Measurements from ENCODE around the gene TPRG1L.

TPRG1L gene

GRCh38 chr1:3663999-3664699 is 39.3 kb downstream of the TPRG1L start:
- DNase-seq (ENCODE audit: low read depth), result no peak

- no peak for DNase-seq (ENCODE audit: low read depth)
Measured at GRCh38 chr1:3664700-3665375, 40.0 kb downstream of the TPRG1L start.

- DNase-seq (ENCODE audit: low read depth), result no peak
Measured at GRCh38 chr1:3668148-3668547, 43.3 kb downstream of the TPRG1L start.

DNA sequence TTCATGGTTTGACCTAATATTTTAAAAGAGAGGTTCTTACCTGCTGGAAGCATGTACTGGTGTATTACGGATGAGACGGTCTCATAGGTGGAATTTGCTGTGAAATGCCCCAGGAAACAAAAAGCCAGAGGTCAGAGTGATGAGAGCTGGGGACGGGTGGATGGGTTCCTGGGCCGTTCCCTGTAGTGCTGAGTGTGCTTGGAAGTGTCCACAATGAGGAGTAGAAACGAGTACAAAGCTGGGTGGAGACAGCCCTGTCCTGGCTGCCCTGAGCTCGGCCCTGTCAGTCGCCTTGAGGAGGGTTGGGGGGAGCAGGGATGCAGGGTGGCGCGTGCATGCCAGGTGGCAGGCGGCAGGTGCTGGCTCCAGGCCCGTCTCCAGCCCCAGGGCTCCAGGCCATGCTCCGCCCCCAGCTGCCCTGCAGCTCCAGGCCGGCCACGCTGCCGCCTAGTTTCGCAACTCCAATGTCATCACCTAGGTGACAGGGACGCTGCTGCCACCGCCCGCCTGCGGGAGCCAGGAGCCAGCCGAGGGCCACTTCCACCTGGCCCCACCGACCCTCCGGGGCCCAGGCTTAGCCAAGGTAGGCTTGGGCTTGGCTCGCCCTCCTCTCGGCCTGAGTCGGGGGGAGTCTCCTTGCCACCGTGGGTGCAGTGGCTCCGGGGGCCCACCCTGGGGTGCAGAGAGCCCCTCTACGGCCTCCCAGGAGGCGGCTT is 43.9 kb downstream of the TPRG1L start:
- no peak for DNase-seq (ENCODE audit: low read depth)

GRCh38 chr1:3669421-3669821 is 44.6 kb downstream of the TPRG1L start:
- DNase-seq (ENCODE audit: low read depth), result no peak

DNA sequence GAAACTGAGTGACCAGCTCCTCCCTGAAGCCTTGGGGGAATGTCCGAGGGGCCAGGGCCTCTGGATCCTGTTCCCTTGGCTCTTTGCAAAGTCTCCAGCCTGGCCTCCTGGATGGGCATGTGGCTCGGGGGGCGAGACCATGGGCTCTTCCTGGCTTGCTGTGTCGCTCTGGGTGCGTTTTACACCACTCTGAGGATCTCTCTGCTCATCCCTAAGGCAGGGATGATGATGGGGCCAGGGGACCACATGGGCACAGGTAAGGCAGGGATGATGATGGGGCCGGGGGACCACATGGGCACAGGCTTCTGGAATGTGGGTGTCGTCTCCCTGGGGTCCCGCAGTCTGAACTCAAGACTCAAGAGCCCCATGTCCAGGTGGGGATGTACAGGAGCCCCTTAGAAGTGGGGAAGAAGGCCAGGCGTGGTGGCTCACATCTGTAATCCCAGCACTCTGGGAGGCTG is 45.2 kb downstream of the TPRG1L start:
- no peak for DNase-seq (ENCODE audit: low read depth)

DNA sequence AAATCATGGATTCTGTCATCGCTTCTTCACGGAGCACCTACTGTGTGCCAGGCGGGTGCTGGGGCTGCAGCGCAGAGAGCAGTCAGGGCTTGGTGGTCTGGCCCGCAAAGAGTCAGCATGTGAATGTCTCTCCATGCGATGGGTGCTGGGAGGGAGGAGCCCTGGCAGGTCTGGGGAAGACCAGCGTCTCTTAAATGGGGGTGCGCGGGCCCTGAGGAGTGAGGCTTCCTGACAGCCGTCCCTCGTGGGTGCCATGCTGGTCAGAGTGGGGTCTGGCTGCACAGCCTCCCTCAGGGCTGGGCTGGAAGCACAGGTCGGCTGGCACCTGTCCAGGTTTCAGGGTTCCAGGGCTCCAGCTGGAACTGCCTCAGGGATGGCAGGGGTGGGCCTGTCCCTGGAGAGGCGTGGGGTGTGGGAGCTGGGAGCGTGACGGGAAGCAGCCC is 46.0 kb downstream of the TPRG1L start:
- no peak for DNase-seq (ENCODE audit: low read depth)

GRCh38 chr1:3671371-3672180 is 46.8 kb downstream of the TPRG1L start:
- DNase-seq (ENCODE audit: low read depth), result no peak

- DNase-seq (ENCODE audit: low read depth), result no peak
Measured at GRCh38 chr1:3672231-3672970, 47.6 kb downstream of the TPRG1L start.

DNA sequence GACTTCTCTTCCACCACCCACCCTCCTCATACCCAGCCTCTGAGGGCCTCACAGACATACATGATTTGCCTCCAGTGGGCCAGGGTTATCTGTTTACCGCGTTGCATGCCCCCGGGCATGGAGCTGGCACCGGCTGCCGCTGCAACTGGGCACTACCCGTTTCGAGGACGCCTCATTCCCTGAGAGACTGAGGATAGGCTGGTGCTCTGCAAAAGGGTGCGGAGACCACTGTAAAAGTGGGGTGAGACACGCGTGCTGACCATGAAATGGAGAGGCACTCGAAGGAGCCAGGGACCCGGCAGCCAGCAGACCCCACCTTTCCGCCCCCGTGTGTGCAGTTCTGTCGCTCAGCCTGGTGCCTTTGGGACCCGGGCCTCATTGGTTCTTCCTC is 48.2 kb downstream of the TPRG1L start:
- no peak for DNase-seq (ENCODE audit: low read depth)

- DNase-seq (ENCODE audit: low read depth), result no peak
Measured at GRCh38 chr1:3673381-3674099, 48.7 kb downstream of the TPRG1L start.

DNA sequence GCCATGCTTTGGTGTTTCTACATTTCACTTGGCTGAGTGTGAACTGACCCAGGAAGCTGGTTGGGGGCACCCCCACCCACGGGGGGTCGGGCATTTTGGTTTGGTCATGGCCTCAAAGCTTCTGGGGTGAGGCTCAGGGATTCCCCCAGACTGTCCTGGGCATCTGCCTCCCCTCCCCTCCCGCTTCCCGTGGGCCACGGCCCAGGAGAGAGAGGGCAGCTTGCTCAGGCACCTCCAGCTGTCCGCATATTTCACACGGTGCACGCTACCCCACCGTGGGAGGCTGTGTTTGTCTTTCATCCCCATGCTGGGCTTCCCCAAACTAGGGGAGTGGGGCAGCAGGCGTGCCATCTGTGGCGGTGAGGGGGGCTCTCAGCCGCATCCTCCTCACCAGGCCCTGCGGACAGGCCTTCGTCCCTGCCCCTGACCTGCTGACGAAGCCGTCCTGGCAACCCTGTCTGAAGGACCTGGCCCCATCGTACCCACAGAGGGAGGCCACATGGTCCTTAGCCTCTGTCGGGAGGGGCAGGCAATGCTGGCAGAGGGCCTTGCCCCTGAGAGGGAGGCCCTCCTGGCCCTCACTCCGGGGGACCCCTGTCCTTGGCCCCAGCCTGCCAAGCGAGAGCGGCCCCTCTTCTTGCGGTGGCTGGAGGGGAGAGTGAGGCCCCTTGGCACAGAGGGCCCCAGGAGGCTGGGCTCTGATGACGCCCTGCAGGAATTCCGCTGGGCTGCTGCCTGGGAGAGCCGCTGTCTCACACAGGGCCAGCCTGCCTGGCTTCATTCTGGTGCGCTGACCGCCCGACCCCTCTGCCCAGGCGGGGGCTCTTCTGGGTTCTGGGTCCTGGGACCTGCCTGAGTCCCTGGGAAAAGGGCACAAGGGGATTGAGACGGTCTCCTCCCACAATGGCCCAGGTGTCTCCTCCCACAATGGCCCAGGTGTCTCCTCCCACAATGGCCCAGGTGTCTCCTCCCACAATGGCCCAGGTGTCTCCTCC is 49.6 kb downstream of the TPRG1L start:
- DNase-seq (ENCODE audit: low read depth), result no peak

- DNase-seq (ENCODE audit: low read depth), result no peak
Measured at GRCh38 chr1:3675436-3675835, 50.6 kb downstream of the TPRG1L start.

- no peak for DNase-seq (ENCODE audit: low read depth)
Measured at GRCh38 chr1:3676581-3677470, 52.0 kb downstream of the TPRG1L start.

DNA sequence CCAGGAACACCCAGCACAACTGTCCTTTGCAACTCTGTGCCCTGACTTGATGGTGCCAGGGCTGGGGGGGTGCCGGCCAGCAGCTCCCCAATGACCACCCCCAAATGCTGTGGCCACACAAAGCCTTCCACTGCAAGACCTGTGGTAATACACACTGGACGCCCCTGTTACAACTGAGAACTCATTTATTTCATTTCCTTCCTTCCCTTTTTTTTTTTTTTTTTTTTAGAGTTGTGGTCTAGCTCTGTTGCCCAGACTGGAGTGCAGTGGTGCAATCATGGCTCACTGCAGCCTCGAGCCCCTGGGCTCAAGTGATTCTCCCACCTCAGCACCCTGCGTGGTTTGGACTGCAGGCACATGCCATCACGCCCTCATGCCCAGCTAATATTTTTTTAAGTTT is 52.7 kb downstream of the TPRG1L start:
- DNase-seq (ENCODE audit: low read depth), result no peak

GRCh38 chr1:3678361-3679097 is 53.7 kb downstream of the TPRG1L start:
- no peak for DNase-seq (ENCODE audit: low read depth)

- no peak for DNase-seq (ENCODE audit: low read depth)
Measured at GRCh38 chr1:3679098-3679555, 54.3 kb downstream of the TPRG1L start.
